HepG2 (cell line): Measurements from ENCODE around the gene ELANE. TPM values are rescaled to one million over a fixed set of nuclear protein-coding genes. Genes with fewer than 3 reads are reported as not detected.

Experiments
- HES4 ChIP-seq: sonication (generic); formaldehyde crosslinking; IDR thresholded peaks from 2 replicates; pipeline ENCODE4 v1.9.0; 2021; ENCODE audit warnings: mild to moderate bottlenecking, missing genetic modification reagents, borderline replicate concordance
- HNF4A ChIP-seq: sonication (generic); formaldehyde crosslinking; IDR thresholded peaks from 2 replicates; pipeline ENCODE4 v1.4.0; 2020; ENCODE audit warnings: missing genetic modification reagents
- MIER3 ChIP-seq: IDR thresholded peaks from 2 replicates; pipeline ENCODE4 v1.6.1; 2016; ENCODE audit warnings: missing compliant biosample characterization, borderline replicate concordance
- PHF8 ChIP-seq: sonication (generic); formaldehyde crosslinking; IDR thresholded peaks from 2 replicates; pipeline ENCODE4 v1.5.0; 2020; ENCODE audit warnings: missing genetic modification reagents
- PITX1 ChIP-seq: sonication (generic); formaldehyde crosslinking; IDR thresholded peaks from 2 replicates; pipeline ENCODE4 v1.5.1; 2020; ENCODE audit warnings: mild to moderate bottlenecking, missing genetic modification reagents
- RARG ChIP-seq: sonication (generic); formaldehyde crosslinking; IDR thresholded peaks from 2 replicates; pipeline ENCODE4 v1.4.0; 2020; ENCODE audit warnings: low read depth, mild to moderate bottlenecking, missing genetic modification reagents
- ZNF180 ChIP-seq: sonication (generic); formaldehyde crosslinking; IDR thresholded peaks from 2 replicates; pipeline ENCODE4 v1.4.0; 2020; ENCODE audit warnings: low read depth, missing genetic modification reagents, borderline replicate concordance
- polyA plus RNA-seq, 8 experiments: library from polyadenylated mRNA; depleted of rRNA in 3 of 8; stranded (reverse) in 7 of 8; unstranded in 1 of 8; fragments of >200 nt; fragmentation: Illumina TruSeq in 4 of 8; extraction: Trizol in 4 of 8; gene quantifications; 2 replicates each; pipeline versions ENCODE4 v1.2.1 to v1.2.3, GENCODE V29; 2011 to 2016; ENCODE audit warnings: low read depth in 4 of 8, missing spikeins in 1 of 8, mixed read lengths in 1 of 8; ENCODE audit not compliant: insufficient read depth in 1 of 8
- total RNA-seq, 5 experiments: library from RNA; depleted of rRNA; stranded (reverse); fragments of >200 nt; fragmentation: Illumina TruSeq; extraction: Trizol; gene quantifications; 2 replicates each; pipeline ENCODE4 v1.2.3, GENCODE V29; 2016; ENCODE audit warnings: low read depth in 1 of 5
- TF ChIP-seq, protein P1 (sequence below), 2 experiments: sonication (generic) in 1 of 2; formaldehyde crosslinking in 1 of 2; IDR thresholded peaks; 2 replicates each; pipeline versions ENCODE4 v1.6.1 to v1.9.0; 2014 to 2022; ENCODE audit warnings: antibody characterized with exemption in 1 of 2, borderline replicate concordance in 1 of 2, inconsistent platforms in 1 of 2, low read depth in 1 of 2, missing genetic modification reagents in 1 of 2

The ELANE gene
- total and polyA plus RNA-seq, 2 of the 13 experiments (the other 11 are each of a cell fraction or from before 2014, with no cell fraction given) = not detected

DNA sequence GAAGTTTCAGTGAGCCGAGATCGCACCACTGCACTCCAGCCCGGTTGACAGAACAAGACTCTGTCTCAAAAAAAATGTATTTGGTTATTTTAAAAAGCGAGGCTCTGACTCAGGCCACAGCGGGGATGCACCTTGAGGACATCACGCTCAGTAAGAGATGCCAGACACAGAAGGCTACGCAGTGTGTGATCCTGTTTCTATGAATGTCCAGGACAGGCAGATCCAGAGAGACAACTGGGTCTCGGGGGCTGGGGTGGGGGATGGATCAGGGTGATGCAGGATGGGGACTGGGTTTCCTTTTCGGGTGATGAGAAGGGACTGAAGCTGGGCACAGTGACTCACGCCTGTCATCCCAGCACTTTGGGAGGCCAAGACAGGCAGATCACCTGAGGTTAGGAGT lies 35.5 kb downstream of the ELANE start (continued):
- TF ChIP-seq, protein P1, sequence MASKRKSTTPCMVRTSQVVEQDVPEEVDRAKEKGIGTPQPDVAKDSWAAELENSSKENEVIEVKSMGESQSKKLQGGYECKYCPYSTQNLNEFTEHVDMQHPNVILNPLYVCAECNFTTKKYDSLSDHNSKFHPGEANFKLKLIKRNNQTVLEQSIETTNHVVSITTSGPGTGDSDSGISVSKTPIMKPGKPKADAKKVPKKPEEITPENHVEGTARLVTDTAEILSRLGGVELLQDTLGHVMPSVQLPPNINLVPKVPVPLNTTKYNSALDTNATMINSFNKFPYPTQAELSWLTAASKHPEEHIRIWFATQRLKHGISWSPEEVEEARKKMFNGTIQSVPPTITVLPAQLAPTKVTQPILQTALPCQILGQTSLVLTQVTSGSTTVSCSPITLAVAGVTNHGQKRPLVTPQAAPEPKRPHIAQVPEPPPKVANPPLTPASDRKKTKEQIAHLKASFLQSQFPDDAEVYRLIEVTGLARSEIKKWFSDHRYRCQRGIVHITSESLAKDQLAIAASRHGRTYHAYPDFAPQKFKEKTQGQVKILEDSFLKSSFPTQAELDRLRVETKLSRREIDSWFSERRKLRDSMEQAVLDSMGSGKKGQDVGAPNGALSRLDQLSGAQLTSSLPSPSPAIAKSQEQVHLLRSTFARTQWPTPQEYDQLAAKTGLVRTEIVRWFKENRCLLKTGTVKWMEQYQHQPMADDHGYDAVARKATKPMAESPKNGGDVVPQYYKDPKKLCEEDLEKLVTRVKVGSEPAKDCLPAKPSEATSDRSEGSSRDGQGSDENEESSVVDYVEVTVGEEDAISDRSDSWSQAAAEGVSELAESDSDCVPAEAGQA (IDR thresholded peaks at IDR 0.05; ENCODE audit: low read depth) = no peak
- TF ChIP-seq, protein P1 (CRISPR knock-in tag; IDR thresholded peaks at IDR 0.05; ENCODE audit: borderline replicate concordance) = no peak
- no peak for TF ChIP-seq PITX1 (CRISPR knock-in tag)
- no peak for TF ChIP-seq PHF8 (CRISPR knock-in tag)
- TF ChIP-seq HES4 (CRISPR knock-in tag) = no peak
- no peak for TF ChIP-seq MIER3
- TF ChIP-seq RARG (CRISPR knock-in tag) = no peak
- TF ChIP-seq HNF4A (CRISPR knock-in tag) = no peak
- no peak for TF ChIP-seq ZNF180 (CRISPR knock-in tag)
